Breast epithelium (tissue), 4 donors: ENCODE measurements around the gene KCNIP3. TPM values are rescaled to one million over a fixed set of nuclear protein-coding genes. Genes with fewer than 3 reads are reported as not detected.

Source experiments
- DNase-seq, 2 donors: peaks; one replicate each; pipeline ENCODE4 v3.0.0-alpha.2; 2019; ENCODE audit warnings: low spot score in 2 of 2
- H3K27ac ChIP-seq, 2 donors: fragments of 200-600 bp; sonication (generic) in 1 of 2; one replicate each; pipeline ENCODE4 v1.5.1; 2016 to 2019; ENCODE audit warnings: mild to moderate bottlenecking in 1 of 2
- H3K27me3 ChIP-seq, 2 donors: fragments of 200-600 bp; sonication (generic) in 1 of 2; one replicate each; pipeline versions ENCODE4 v1.5.1 to v1.6.0; 2017 to 2019; ENCODE audit warnings: control low read depth in 1 of 2, mild to moderate bottlenecking in 1 of 2
- H3K36me3 ChIP-seq: fragments of 200-600 bp; one replicate; pipeline ENCODE4 v1.5.1; 2019
- H3K4me1 ChIP-seq, 2 donors: fragments of 200-600 bp; sonication (generic); one replicate each; pipeline ENCODE4 v1.5.1; 2016 to 2019; ENCODE audit warnings: control low read depth in 1 of 2
- H3K4me3 ChIP-seq, 3 donors: fragments of 200-600 bp; sonication (generic); 1 replicate in 2 of 3; 2 replicates in 1 of 3; pipeline ENCODE4 v1.5.1; 2016 to 2019; ENCODE audit warnings: mild to moderate bottlenecking in 3 of 3, moderate library complexity in 2 of 3
- H3K9me3 ChIP-seq, 2 donors: fragments of 200-600 bp; sonication (generic) in 1 of 2; one replicate each; pipeline ENCODE4 v1.5.1; 2016 to 2019; ENCODE audit warnings: control low read depth in 1 of 2
- POLR2A ChIP-seq: fragments of 450-650 bp; IDR thresholded peaks from one replicate; pipeline ENCODE4 v1.6.1; 2016; ENCODE audit warnings: antibody characterized with exemption, mild to moderate bottlenecking, moderate library complexity
- POLR2AphosphoS5 ChIP-seq, 3 donors: sonication (generic); formaldehyde crosslinking; IDR thresholded peaks; one replicate each; pipeline ENCODE4 v1.6.1; 2017; ENCODE audit warnings: antibody characterized with exemption in 3 of 3
- intact Hi-C: fragments of 100-400 bp; cut with DNase I; formaldehyde crosslinking; loops from one replicate; pipeline ENCODE4 v1.15.1; 2023; ENCODE audit warnings: low total_unique reads
- total RNA-seq, 3 donors: library from RNA; depleted of rRNA; stranded (reverse); fragments of >200 nt; gene quantifications; one replicate each; pipeline ENCODE4 v1.1.0, GENCODE V29; 2016
- TF ChIP-seq, protein P1 (sequence below), 3 donors: fragments of 450-650 bp; IDR thresholded peaks; one replicate each; pipeline ENCODE4 v1.5.1; 2016 to 2017; ENCODE audit warnings: antibody characterized with exemption in 3 of 3, mild to moderate bottlenecking in 3 of 3, moderate library complexity in 3 of 3

KCNIP3 gene
- total RNA-seq, 3 donors from 2014 or later = 14.4 to 30.1 (median 15.1) TPM

DNA sequence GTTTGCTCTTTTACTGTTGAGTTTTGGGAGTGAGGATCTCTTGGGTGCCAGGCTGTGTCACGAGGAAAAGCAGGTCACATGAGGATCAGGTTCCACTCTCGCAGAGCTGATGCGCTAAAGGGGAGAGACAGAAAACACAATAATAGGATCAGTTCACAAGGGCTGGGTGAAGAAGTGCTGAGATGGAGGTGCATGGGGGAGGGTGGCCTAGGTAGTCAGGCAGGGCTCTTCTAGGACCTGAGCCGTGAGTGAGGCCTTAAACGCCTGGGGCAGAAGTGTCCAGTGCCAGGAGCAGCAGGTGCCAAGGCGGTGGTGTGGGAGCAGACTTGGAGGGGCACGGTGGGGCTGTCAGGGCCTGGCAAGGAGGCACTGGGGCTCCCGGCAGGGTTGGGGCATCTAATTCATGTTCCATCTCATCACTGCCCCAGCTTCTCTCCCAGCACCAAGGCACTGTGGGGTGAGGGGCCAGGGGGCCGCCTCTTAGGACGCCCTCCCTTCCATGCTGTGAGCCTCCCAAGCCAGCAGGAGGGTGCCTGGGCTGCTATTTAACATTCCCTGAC, 9.3 kb downstream of the KCNIP3 start:
- Histone ChIP-seq H3K9me3 (no peaks in the 10 kb centered on the region), H3K27me3 (no peaks in the 10 kb centered on the region), H3K36me3 (no peaks in the 10 kb centered on the region), H3K27ac (peak overlapping the region; percentile 50 to 61), H3K4me3 (no peak overlapping the region), H3K4me1 (no peaks in the 10 kb centered on the region)
- intact Hi-C loops = no loop called here
- TF ChIP-seq, protein P1, sequence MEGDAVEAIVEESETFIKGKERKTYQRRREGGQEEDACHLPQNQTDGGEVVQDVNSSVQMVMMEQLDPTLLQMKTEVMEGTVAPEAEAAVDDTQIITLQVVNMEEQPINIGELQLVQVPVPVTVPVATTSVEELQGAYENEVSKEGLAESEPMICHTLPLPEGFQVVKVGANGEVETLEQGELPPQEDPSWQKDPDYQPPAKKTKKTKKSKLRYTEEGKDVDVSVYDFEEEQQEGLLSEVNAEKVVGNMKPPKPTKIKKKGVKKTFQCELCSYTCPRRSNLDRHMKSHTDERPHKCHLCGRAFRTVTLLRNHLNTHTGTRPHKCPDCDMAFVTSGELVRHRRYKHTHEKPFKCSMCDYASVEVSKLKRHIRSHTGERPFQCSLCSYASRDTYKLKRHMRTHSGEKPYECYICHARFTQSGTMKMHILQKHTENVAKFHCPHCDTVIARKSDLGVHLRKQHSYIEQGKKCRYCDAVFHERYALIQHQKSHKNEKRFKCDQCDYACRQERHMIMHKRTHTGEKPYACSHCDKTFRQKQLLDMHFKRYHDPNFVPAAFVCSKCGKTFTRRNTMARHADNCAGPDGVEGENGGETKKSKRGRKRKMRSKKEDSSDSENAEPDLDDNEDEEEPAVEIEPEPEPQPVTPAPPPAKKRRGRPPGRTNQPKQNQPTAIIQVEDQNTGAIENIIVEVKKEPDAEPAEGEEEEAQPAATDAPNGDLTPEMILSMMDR (IDR thresholded peaks at IDR 0.05) = no peak
- TF ChIP-seq POLR2AphosphoS5 (IDR thresholded peaks at IDR 0.05) = no peak
- no peak for TF ChIP-seq POLR2A
- no peak for DNase-seq

DNA sequence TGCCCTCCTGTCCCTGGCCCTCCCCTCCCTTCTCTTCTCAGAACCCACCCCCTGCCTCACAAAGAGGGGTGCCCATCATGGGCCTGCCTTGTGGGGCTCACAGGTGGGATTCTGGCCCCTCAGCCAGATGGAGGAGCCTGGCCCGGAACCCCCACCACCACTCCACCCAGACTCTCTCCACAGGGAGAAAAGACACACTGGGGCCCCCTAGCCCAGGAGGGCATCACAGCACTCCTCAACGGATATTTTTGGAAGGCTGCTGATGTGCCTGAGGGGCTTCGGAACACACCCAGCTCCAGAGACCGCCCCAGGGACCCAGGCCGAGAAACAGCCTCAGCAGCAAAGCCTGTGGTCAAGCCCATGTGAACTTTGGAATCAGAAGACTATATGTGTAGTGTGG, 9.9 kb downstream of the KCNIP3 start:
- intact Hi-C loops = no loop called here
- H3K9me3 ChIP-seq = no peaks in the 10 kb centered on the region
- peak overlapping the region; percentile 50 to 60 for H3K27ac ChIP-seq
- no peak overlapping the region for H3K4me3 ChIP-seq
- no peaks in the 10 kb centered on the region for H3K36me3 ChIP-seq
- H3K27me3 ChIP-seq = no peaks in the 10 kb centered on the region
- TF ChIP-seq, protein P1 (IDR thresholded peaks at IDR 0.05) = no peak
- TF ChIP-seq POLR2AphosphoS5 (IDR thresholded peaks at IDR 0.05) (no peak), POLR2A (no peak)
- DNase-seq = no peak
- no peaks in the 10 kb centered on the region for H3K4me1 ChIP-seq

DNA sequence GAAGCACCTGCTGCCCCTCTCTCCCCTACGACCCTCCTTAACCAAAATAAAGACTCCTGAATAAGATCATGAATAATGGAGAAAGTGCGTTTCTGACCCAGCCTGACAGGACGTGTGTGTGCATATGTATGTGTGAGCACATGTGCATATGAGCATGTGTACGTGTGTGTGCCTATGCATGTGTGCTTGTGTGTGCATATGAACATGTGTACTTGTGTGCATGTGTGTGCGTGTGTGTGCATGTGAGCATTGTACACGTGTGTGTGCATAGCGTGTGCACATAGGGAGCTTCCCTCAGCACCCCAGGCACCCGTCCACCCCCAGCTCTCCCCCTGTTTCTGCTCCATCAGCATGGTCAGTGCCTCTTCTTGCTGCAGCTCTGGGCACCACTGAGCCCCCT, 10.7 kb downstream of the KCNIP3 start:
- TF ChIP-seq POLR2AphosphoS5 (IDR thresholded peaks at IDR 0.05) (no peak), POLR2A (no peak)
- TF ChIP-seq, protein P1 (IDR thresholded peaks at IDR 0.05) = no peak
- intact Hi-C loops = no loop called here
- H3K27me3 ChIP-seq = no peaks in the 10 kb centered on the region
- DNase-seq = no peak
- no peaks in the 10 kb centered on the region for H3K36me3 ChIP-seq
- no peak overlapping the region for H3K4me3 ChIP-seq
- H3K27ac ChIP-seq = no peak overlapping the region
- no peaks in the 10 kb centered on the region for H3K9me3 ChIP-seq
- no peaks in the 10 kb centered on the region for H3K4me1 ChIP-seq

DNA sequence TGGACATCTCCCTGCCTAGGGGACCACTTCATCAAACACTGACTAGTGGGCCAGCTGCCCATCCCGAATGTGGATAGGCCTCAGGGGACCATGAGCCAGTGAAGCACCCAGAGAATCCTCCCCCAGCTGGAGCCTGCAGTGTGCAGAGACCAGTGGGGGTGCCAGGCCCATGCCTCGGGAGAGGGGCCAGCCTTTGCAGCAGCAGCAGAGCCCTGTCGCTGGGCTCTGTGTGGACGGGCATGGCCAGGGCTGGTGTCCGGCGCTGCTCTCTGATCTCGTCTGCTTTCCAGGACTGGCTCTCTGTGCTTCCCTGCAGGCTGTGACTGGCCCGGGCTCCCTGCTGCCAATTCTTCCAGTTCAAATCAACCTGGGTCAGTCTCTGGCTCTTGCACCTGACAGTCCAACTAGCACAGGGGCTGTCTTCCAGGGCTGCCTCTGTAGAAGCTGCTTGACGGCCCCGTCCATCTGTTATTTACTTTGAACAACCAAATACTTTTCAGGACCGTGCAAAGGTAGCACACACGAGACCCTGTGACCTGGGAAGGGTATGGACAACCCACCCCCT, 11.4 kb downstream of the KCNIP3 start:
- Histone ChIP-seq H3K9me3 (no peaks in the 10 kb centered on the region), H3K36me3 (no peaks in the 10 kb centered on the region), H3K4me1 (peaks cover 0 to 2% of the 10 kb centered on the region in 2 donors), H3K27me3 (no peaks in the 10 kb centered on the region), H3K4me3 (no peak overlapping the region), H3K27ac (no peak overlapping the region)
- intact Hi-C loops = no loop called here
- TF ChIP-seq POLR2AphosphoS5 (IDR thresholded peaks at IDR 0.05) (no peak), POLR2A (no peak)
- TF ChIP-seq, protein P1 (IDR thresholded peaks at IDR 0.05) = no peak
- no peak for DNase-seq

DNA sequence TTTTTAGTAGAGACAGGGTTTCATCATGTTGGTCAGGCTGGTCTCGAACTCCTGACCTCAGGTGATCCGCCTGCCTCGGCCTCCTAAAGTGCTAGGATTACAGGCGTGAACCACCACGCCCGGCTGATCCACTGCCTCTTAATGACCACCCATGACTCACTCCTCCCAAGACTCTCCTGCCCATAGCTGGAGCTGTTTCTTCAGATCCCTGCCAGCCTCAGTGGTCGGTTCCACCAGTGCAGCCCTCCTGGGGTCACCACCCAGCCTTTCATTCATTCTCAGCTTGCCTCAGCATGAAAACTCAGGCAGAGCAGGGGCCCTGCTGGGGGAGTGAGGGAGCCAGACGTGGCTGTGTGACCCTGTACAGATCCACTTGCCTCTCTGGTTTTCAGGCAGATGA, 12.5 kb downstream of the KCNIP3 start:
- Histone ChIP-seq H3K9me3 (no peaks in the 10 kb centered on the region), H3K27me3 (no peaks in the 10 kb centered on the region), H3K4me3 (no peak overlapping the region), H3K36me3 (no peaks in the 10 kb centered on the region), H3K4me1 (peaks cover 0 to 7% of the 10 kb centered on the region in 2 donors), H3K27ac (no peak overlapping the region)
- intact Hi-C loops = no loop called here
- TF ChIP-seq POLR2A = no peak
- DNase-seq = no peak
